ENCODE measurements around the gene IREB2.
"Not testable (repeated sequence)": the region's sequence is repeated elsewhere in the genome, so short reads cannot be mapped to it uniquely, and the experiment has no call there.

Gene IREB2

DNA sequence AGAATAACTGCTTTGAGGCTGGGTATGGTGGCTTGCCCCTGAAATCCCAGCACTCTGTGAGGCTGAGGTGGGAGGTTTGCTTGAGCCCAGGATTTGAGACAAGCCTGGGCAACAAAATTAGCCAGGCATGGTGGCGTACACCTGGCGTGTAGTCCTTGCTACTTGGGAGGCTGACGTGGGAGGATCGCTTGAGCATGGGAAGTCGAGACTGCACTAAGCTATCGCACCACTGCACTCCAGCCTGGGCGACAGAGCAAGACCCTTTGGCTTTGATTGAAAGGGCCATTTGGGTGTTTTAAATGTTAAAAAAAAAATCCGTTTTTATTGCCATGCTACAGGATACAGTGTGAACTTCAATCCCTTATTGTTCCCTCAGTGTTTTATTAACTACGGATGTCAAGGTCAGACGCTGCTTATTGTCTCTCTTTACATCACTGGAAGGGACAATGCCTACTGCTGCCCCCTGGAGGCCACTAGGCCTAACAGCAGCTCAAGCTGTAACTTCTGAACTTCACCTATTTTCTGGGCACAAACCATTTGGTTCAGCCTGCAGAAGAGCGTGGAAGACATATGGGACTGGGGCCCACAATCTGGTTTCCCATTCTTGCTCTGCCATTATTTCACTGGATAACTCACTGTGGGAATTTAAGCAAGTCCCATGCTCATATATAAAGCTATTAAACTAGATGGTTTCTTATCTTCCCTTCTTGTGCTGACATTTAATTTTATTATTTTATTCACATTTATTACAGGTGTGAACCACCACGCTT lies 15.3 kb upstream of the IREB2 start:
- no peaks in the 10 kb centered on the region for H3K9me3 ChIP-seq (ENCODE audit: control insufficient read depth, insufficient read depth, low read length)
- H3K9ac ChIP-seq (ENCODE audit: low read depth, low read length), result no peak overlapping the region
- H3K27me3 ChIP-seq (ENCODE audit: control insufficient read depth, insufficient read depth, low read length), result no peaks in the 10 kb centered on the region
- no peaks in the 10 kb centered on the region for H3K4me1 ChIP-seq (ENCODE audit: control insufficient read depth, insufficient read depth, low read length)
- no peak overlapping the region for H3K4me3 ChIP-seq (ENCODE audit: low read depth, low read length)
- H3K36me3 ChIP-seq (ENCODE audit: control insufficient read depth, insufficient read depth, low read length), result no peaks in the 10 kb centered on the region

GRCh38 chr15:78424673-78425072 lies 13.3 kb upstream of the IREB2 start:
- Histone ChIP-seq H3K4me3 (ENCODE audit: low read depth, low read length) (no peak overlapping the region), H3K4me1 (ENCODE audit: control insufficient read depth, insufficient read depth, low read length) (no peaks in the 10 kb centered on the region), H3K9ac (ENCODE audit: low read depth, low read length) (no peak overlapping the region), H3K36me3 (ENCODE audit: control insufficient read depth, insufficient read depth, low read length) (no peaks in the 10 kb centered on the region), H3K9me3 (ENCODE audit: control insufficient read depth, insufficient read depth, low read length) (no peaks in the 10 kb centered on the region), H3K27me3 (ENCODE audit: control insufficient read depth, insufficient read depth, low read length) (no peaks in the 10 kb centered on the region)

- Histone ChIP-seq H3K36me3 (ENCODE audit: control insufficient read depth, insufficient read depth, low read length) (no peaks in the 10 kb centered on the region), H3K9ac (ENCODE audit: low read depth, low read length) (no peak overlapping the region), H3K4me1 (ENCODE audit: control insufficient read depth, insufficient read depth, low read length) (no peaks in the 10 kb centered on the region), H3K4me3 (ENCODE audit: low read depth, low read length) (no peak overlapping the region), H3K27me3 (ENCODE audit: control insufficient read depth, insufficient read depth, low read length) (no peaks in the 10 kb centered on the region), H3K9me3 (ENCODE audit: control insufficient read depth, insufficient read depth, low read length) (no peaks in the 10 kb centered on the region)
These were observed 12.4 kb upstream of the IREB2 start for GRCh38 chr15:78425643-78426042.

GRCh38 chr15:78426300-78426699 lies 11.7 kb upstream of the IREB2 start:
- Histone ChIP-seq H3K9me3 (ENCODE audit: control insufficient read depth, insufficient read depth, low read length) (no peaks in the 10 kb centered on the region), H3K4me3 (ENCODE audit: low read depth, low read length) (no peak overlapping the region), H3K27me3 (ENCODE audit: control insufficient read depth, insufficient read depth, low read length) (no peaks in the 10 kb centered on the region), H3K4me1 (ENCODE audit: control insufficient read depth, insufficient read depth, low read length) (no peaks in the 10 kb centered on the region), H3K36me3 (ENCODE audit: control insufficient read depth, insufficient read depth, low read length) (no peaks in the 10 kb centered on the region), H3K9ac (ENCODE audit: low read depth, low read length) (no peak overlapping the region)

DNA sequence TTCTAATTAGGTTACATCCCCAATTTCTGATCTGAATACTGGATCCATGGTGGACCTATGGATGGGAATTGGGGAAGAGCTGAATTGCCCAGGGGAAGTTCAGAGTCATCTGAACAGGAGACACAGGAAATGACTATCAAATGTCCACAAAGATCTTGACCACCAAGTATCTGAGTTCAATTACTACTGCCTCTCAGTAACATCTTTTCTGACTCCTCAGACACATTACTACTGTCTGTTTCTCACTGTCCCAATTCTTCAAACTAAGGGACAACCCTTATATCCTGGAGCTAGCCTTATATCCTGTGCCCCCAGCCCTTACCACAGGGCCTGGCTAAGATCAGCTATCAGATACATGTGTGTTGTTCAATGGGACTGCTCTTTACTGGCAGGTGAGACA lies 10.1 kb upstream of the IREB2 start:
- Histone ChIP-seq H3K27me3 (ENCODE audit: control insufficient read depth, insufficient read depth, low read length) (no peaks in the 10 kb centered on the region), H3K36me3 (ENCODE audit: control insufficient read depth, insufficient read depth, low read length) (no peaks in the 10 kb centered on the region), H3K4me3 (ENCODE audit: low read depth, low read length) (no peak overlapping the region), H3K9ac (ENCODE audit: low read depth, low read length) (no peak overlapping the region), H3K9me3 (ENCODE audit: control insufficient read depth, insufficient read depth, low read length) (no peaks in the 10 kb centered on the region), H3K4me1 (ENCODE audit: control insufficient read depth, insufficient read depth, low read length) (no peaks in the 10 kb centered on the region)

GRCh38 chr15:78429477-78429876 lies 8.5 kb upstream of the IREB2 start:
- Histone ChIP-seq H3K4me1 (ENCODE audit: control insufficient read depth, insufficient read depth, low read length) (no peaks in the 10 kb centered on the region), H3K4me3 (ENCODE audit: low read depth, low read length) (no peak overlapping the region), H3K36me3 (ENCODE audit: control insufficient read depth, insufficient read depth, low read length) (no peaks in the 10 kb centered on the region), H3K9ac (ENCODE audit: low read depth, low read length) (no peak overlapping the region), H3K27me3 (ENCODE audit: control insufficient read depth, insufficient read depth, low read length) (no peaks in the 10 kb centered on the region), H3K9me3 (ENCODE audit: control insufficient read depth, insufficient read depth, low read length) (no peaks in the 10 kb centered on the region)

- Histone ChIP-seq H3K27me3 (ENCODE audit: control insufficient read depth, insufficient read depth, low read length) (no peaks in the 10 kb centered on the region), H3K4me3 (ENCODE audit: low read depth, low read length) (no peak overlapping the region), H3K9ac (ENCODE audit: low read depth, low read length) (no peak overlapping the region), H3K9me3 (ENCODE audit: control insufficient read depth, insufficient read depth, low read length) (no peaks in the 10 kb centered on the region), H3K4me1 (ENCODE audit: control insufficient read depth, insufficient read depth, low read length) (no peaks in the 10 kb centered on the region), H3K36me3 (ENCODE audit: control insufficient read depth, insufficient read depth, low read length) (no peaks in the 10 kb centered on the region)
These were observed 6.1 kb upstream of the IREB2 start for GRCh38 chr15:78431955-78432354.

DNA sequence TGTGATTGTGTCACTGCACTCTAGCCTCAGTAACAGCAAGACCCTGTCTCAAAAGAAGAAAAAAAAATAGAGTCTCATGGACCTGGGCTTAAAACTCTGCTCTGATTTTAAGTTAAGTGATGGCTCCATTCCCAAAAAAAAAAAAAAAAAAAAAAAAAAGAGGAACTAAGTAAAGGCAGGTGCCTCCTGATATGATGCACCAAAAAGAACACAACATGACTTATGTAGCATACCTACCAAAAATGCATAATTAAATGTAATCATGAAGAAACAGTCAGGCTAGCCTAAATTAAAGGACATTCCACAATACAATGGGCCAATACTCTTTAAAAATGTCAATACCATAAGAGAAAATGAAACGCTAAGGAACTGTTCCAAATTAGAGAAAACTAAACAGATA lies 5.4 kb upstream of the IREB2 start:
- Histone ChIP-seq H3K27me3 (ENCODE audit: control insufficient read depth, insufficient read depth, low read length) (no peaks in the 10 kb centered on the region), H3K36me3 (ENCODE audit: control insufficient read depth, insufficient read depth, low read length) (no peaks in the 10 kb centered on the region), H3K9ac (ENCODE audit: low read depth, low read length) (no peak overlapping the region), H3K4me3 (ENCODE audit: low read depth, low read length) (no peak overlapping the region), H3K9me3 (ENCODE audit: control insufficient read depth, insufficient read depth, low read length) (no peaks in the 10 kb centered on the region), H3K4me1 (ENCODE audit: control insufficient read depth, insufficient read depth, low read length) (no peaks in the 10 kb centered on the region)

DNA sequence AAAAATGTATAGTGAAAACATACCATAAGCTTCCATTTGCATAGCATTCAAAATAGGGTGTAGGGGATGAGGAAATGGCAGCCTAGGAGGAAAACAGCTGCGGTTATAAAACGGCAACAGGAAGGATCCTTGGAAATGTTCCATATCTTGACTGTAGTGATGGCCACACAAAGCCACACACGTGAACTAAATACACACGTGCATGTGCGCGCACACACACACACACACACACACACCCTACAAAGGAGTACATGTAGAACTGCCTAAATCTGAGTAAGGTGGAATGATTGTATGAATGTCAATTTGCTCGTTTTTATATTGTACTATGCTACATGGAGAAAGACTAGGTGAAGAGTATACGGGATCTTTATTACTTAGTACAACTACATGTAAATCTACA lies 3.9 kb upstream of the IREB2 start:
- Histone ChIP-seq H3K4me1 (ENCODE audit: control insufficient read depth, insufficient read depth, low read length) (no peaks in the 10 kb centered on the region), H3K27me3 (ENCODE audit: control insufficient read depth, insufficient read depth, low read length) (no peaks in the 10 kb centered on the region), H3K4me3 (ENCODE audit: low read depth, low read length) (no peak overlapping the region), H3K9me3 (ENCODE audit: control insufficient read depth, insufficient read depth, low read length) (no peaks in the 10 kb centered on the region), H3K9ac (ENCODE audit: low read depth, low read length) (no peak overlapping the region), H3K36me3 (ENCODE audit: control insufficient read depth, insufficient read depth, low read length) (peaks cover 2% of the 10 kb centered on the region)

- not testable (repeated sequence) for H3K27me3 ChIP-seq (ENCODE audit: control insufficient read depth, insufficient read depth, low read length); H3K9ac ChIP-seq (ENCODE audit: low read depth, low read length); H3K4me1 ChIP-seq (ENCODE audit: control insufficient read depth, insufficient read depth, low read length); H3K36me3 ChIP-seq (ENCODE audit: control insufficient read depth, insufficient read depth, low read length); H3K4me3 ChIP-seq (ENCODE audit: low read depth, low read length); H3K9me3 ChIP-seq (ENCODE audit: control insufficient read depth, insufficient read depth, low read length)
These were observed 3.3 kb upstream of the IREB2 start for GRCh38 chr15:78434711-78435110.

GRCh38 chr15:78437107-78437761 lies 782 bp upstream of the IREB2 start:
- no peaks in the 10 kb centered on the region for H3K9me3 ChIP-seq (ENCODE audit: control insufficient read depth, insufficient read depth, low read length)
- no peaks in the 10 kb centered on the region for H3K4me1 ChIP-seq (ENCODE audit: control insufficient read depth, insufficient read depth, low read length)
- H3K36me3 ChIP-seq (ENCODE audit: control insufficient read depth, insufficient read depth, low read length), result peaks cover 6% of the 10 kb centered on the region
- no peaks in the 10 kb centered on the region for H3K27me3 ChIP-seq (ENCODE audit: control insufficient read depth, insufficient read depth, low read length)
- peak overlapping the region; percentile 90 for H3K4me3 ChIP-seq (ENCODE audit: low read depth, low read length)
- H3K9ac ChIP-seq (ENCODE audit: low read depth, low read length), result peak overlapping the region; percentile 71

GRCh38 chr15:78438619-78439285 lies 736 bp downstream of the IREB2 start:
- H3K4me3 ChIP-seq (ENCODE audit: low read depth, low read length), result peak overlapping the region; percentile 89
- H3K27me3 ChIP-seq (ENCODE audit: control insufficient read depth, insufficient read depth, low read length), result no peaks in the 10 kb centered on the region
- peaks cover 10% of the 10 kb centered on the region for H3K36me3 ChIP-seq (ENCODE audit: control insufficient read depth, insufficient read depth, low read length)
- H3K9ac ChIP-seq (ENCODE audit: low read depth, low read length), result peak overlapping the region; percentile 97
- H3K9me3 ChIP-seq (ENCODE audit: control insufficient read depth, insufficient read depth, low read length), result no peaks in the 10 kb centered on the region
- H3K4me1 ChIP-seq (ENCODE audit: control insufficient read depth, insufficient read depth, low read length), result no peaks in the 10 kb centered on the region
